GM20000 (cell line): Measurements from ENCODE around the gene GLT1D1.

Experiments used
- DNase-seq: peaks from one replicate; pipeline ENCODE4 v3.0.0; 2012; ENCODE audit warnings: low spot score
- TF ChIP-seq, protein P1 (sequence below): IDR thresholded peaks from 2 replicates; pipeline ENCODE4 v1.5.1; 2012; ENCODE audit warnings: mild to moderate bottlenecking, control low read depth; ENCODE audit errors: extremely low read depth, missing control alignments

The GLT1D1 gene

DNA sequence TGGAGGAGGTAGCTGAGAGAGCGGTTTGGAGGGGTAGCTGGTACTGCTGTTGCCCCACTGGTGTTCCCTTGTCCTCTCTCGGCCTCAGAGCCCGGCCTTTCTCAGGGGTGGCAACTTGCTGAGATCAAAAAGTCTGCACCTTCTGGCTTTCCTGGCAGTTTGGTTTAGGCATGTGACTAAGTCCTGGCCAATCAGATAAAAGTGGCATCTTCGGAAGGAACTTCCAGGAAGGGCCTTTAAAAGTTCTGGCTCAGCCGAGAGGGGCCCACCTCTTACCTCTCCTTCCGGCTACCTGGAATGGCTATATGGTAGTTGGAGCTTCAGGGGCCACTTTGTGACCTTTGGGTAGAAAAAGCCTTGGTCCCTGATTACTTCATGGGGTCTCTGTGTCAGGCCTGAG, 152.6 kb downstream of the GLT1D1 start:
- TF ChIP-seq, protein P1, sequence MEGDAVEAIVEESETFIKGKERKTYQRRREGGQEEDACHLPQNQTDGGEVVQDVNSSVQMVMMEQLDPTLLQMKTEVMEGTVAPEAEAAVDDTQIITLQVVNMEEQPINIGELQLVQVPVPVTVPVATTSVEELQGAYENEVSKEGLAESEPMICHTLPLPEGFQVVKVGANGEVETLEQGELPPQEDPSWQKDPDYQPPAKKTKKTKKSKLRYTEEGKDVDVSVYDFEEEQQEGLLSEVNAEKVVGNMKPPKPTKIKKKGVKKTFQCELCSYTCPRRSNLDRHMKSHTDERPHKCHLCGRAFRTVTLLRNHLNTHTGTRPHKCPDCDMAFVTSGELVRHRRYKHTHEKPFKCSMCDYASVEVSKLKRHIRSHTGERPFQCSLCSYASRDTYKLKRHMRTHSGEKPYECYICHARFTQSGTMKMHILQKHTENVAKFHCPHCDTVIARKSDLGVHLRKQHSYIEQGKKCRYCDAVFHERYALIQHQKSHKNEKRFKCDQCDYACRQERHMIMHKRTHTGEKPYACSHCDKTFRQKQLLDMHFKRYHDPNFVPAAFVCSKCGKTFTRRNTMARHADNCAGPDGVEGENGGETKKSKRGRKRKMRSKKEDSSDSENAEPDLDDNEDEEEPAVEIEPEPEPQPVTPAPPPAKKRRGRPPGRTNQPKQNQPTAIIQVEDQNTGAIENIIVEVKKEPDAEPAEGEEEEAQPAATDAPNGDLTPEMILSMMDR = no peak
- no peak for DNase-seq

DNA sequence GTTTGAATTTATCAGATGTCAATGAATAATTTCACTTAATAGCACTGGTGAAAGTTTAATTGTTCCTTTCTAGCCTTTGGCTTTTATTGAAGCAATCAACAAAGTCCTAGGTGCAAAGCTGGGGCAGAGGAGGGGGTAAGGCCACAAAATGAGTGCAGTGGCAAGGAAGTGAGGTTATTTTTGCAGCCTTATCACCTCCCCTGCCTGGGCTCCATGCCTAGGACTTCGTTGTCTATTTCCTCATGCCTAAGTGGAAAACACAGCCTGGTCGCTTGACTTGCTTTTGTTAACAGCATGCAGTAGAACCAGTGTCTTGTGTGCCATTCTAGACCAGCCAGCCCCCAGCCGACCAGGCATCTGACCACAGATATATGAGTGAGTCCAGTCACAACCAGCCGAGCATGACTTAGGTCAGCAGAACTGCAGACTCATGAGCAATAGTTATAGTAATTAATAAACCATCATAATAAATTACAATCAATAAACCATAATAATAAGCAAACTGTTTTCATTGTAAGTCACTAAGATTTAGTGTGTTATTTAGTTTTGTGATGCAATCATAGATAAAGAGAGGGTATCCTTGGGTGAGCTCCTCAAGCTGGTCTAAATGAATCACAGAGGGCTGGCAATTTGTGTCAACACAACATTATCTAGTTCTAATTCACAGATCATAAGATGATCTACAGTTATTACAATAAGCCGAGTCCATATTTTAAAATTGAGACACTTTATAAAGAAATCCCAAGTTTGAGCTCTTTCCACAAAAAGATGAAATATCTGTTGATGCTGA, 156.8 kb downstream of the GLT1D1 start:
- DNase-seq = no peak
- TF ChIP-seq, protein P1 = no peak

DNA sequence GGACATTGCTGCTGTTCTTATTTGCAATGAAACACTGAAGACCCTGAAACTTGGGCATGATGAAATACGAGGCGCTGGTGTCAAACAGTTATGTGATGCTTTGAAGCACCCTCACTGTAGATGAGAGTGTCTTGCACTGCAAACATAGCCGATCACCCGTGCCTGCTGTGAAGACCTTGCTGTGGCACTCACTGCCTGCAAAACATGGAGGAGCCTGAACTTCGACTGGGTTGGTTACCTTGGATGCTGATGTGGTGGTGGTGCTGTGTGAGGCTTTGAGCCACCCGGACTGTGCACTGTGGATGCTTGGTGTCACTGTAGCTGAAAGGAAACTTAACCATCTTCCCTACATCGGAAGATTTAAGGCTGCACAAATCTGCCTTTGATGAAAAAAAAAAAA, 162.9 kb downstream of the GLT1D1 start:
- DNase-seq = no peak
- TF ChIP-seq, protein P1 = no peak

DNA sequence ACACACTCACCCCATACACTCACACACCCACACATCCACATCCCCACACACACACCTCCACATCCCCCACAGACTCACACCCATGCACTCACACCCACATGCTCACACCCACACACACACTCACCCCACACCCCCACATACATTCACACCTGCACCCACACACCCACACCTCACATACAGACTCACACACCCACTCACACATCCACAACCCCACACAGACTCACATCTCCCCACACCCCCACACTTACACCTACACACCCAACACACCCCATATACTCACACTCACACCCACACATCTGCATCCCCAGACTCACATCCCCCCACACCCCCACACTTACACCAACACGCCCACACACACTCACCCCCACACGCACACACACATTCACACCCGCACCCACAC, 171.8 kb downstream of the GLT1D1 start:
- no peak for DNase-seq
- TF ChIP-seq, protein P1 = no peak

DNA sequence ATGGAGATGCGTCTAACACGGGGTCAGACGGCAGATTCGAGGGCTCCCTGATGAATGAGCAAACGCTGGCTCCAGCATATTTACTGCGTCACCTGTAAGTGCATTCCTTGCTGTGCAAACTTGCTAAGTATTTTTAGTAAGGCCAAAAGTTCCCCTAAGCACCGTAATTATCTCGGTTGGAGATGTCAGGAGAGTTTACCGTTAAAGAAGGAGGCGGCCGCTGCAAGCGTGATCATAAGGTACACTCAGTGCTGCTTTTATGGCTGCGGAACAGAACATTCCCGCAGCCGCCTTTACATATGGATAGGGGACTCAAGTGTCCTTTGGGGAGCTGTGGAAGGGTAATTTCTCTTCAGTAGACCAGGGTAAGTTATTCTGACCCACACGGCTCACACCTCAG, 175.6 kb downstream of the GLT1D1 start:
- TF ChIP-seq, protein P1 = no peak

More for the DNA sequence above, 175.6 kb downstream of the GLT1D1 start:
- no peak for DNase-seq
